Adipocyte (in vitro differentiated cells): Measurements from ENCODE around the gene TMPRSS9.
A peak's percentile ranks its signal among the peaks of the same experiment; 100 is the strongest.

ENCODE experiments used
- DNase-seq: peaks from one replicate; pipeline ENCODE4 v3.0.0-alpha.2; 2015; ENCODE audit warnings: low read depth
- H3K27me3 ChIP-seq: replicated peaks from 2 replicates; pipeline ENCODE4 v1.7.0; 2013; ENCODE audit warnings: mild to moderate bottlenecking, low read length, moderate library complexity; ENCODE audit not compliant: control insufficient read depth, insufficient read depth
- H3K36me3 ChIP-seq: 2 replicates; pipeline ENCODE4 v1.7.0; 2013; ENCODE audit warnings: low read length, mild to moderate bottlenecking, moderate library complexity; ENCODE audit not compliant: control insufficient read depth, insufficient read depth, severe bottlenecking
- H3K4me1 ChIP-seq: 2 replicates; pipeline ENCODE4 v1.7.0; 2013; ENCODE audit warnings: mild to moderate bottlenecking, low read length, moderate library complexity; ENCODE audit not compliant: control insufficient read depth, insufficient read depth
- H3K4me3 ChIP-seq: 2 replicates; pipeline ENCODE4 v1.7.0; 2013; ENCODE audit warnings: mild to moderate bottlenecking, low read length, moderate library complexity
- H3K9ac ChIP-seq: 2 replicates; pipeline ENCODE4 v1.7.0; 2013; ENCODE audit warnings: mild to moderate bottlenecking, low read length, moderate library complexity
- H3K9me3 ChIP-seq: 2 replicates; pipeline ENCODE4 v1.7.0; 2013; ENCODE audit warnings: mild to moderate bottlenecking, low read length, moderate library complexity; ENCODE audit not compliant: control insufficient read depth

The TMPRSS9 gene

DNA sequence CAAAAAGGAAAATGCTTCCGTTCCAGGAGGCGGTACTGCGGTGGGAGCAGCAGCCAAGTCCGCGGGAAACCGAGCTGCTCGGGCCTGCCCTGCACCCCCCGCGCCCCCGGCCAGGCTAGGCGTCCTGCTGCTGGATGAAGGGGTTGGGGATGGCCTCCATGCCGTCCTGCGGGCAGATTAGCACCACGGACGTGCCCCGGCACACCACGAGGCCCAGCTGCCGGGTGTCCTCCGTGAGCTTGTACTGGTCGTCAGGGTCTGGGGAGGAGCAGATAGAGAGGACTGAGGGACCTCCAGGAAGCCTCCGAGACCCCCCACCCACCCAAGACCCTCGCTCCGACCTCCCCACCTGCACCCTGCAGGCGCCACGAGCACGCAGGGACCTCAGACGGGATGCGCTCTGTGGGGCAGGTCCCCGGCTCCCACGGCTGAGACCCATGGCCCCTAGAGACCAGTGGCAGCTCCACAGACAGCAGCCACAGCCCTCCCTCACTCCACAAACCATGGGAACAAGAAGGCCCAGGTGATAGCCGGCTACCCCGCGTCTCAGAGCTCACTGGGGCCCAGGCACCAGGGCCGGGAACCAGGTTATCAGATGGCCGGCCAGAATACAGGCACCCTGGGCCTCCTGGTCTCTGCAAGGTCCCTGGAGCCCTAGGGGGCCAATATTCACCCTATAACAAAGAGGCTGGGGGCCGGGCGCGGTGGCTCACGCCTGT, 38.3 kb upstream of the TMPRSS9 start:
- H3K9ac ChIP-seq, result no peak overlapping the region
- no peaks in the 10 kb centered on the region for H3K4me1 ChIP-seq
- H3K27me3 ChIP-seq, result no peaks in the 10 kb centered on the region
- no peak overlapping the region for H3K4me3 ChIP-seq
- peaks cover 5% of the 10 kb centered on the region for H3K36me3 ChIP-seq
- no peak for DNase-seq
- H3K9me3 ChIP-seq, result no peaks in the 10 kb centered on the region

DNA sequence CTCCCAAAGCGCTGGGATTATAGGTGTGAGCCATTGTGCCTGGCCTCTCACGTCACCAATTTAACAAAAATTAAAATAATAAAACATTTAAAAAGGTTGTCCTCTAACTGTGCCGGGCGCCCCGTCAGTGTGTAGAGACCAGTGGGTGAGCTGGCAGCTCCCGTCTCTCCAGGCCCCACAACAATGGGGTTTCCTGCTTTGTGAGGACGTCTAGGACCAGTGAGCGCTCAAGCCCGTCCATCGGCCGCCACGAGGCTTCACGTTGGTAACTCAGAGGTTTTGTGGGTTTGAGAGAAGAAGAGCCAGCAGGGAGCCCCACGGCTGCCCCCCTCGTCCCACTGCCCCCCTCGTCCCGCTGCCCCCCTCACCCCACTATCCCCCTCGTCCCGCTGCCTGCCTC, 36.4 kb upstream of the TMPRSS9 start:
- DNase-seq, result no peak
- peaks cover 7% of the 10 kb centered on the region for H3K4me1 ChIP-seq

DNA sequence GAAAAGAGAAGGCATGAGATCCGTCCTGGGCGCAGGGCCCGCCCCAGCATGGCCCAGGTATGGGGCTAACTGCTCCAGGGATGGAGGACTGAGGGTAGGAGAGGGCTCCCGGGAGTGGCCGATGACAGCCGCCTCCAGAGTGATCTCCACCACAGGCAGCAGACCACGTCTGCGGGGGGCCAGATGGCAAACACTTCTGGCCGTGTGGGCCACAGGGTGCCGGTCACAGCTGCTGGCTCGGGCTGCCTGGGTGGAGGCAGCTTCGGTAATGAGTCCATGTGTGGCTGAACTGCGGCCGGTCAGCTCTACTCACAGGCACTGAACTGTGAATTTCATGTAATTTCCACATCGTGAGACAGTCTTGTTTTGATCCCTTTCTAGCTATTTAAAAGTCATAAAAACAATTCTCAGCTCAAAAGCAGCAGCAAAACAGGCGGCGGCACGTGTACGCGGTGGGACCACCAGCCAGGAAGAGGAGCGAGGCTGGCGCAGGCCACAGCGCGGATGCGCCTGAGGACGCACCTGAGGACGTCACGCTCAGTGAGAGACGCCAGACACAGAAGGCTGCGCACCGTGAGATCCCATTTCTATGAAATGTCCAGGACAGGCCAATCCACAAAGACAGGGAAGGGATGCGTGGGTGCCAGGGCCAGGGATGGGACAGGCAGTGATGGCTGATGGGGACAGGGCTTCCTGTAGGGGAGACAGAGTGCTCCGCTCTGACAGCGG, 35.7 kb upstream of the TMPRSS9 start:
- H3K36me3 ChIP-seq, result peaks cover 5% of the 10 kb centered on the region

More for the DNA sequence above, 36.4 kb upstream of the TMPRSS9 start:
- Histone ChIP-seq H3K4me3 (no peak overlapping the region), H3K27me3 (no peaks in the 10 kb centered on the region), H3K9ac (no peak overlapping the region), H3K9me3 (no peaks in the 10 kb centered on the region), H3K36me3 (peaks cover 5% of the 10 kb centered on the region)

DNA sequence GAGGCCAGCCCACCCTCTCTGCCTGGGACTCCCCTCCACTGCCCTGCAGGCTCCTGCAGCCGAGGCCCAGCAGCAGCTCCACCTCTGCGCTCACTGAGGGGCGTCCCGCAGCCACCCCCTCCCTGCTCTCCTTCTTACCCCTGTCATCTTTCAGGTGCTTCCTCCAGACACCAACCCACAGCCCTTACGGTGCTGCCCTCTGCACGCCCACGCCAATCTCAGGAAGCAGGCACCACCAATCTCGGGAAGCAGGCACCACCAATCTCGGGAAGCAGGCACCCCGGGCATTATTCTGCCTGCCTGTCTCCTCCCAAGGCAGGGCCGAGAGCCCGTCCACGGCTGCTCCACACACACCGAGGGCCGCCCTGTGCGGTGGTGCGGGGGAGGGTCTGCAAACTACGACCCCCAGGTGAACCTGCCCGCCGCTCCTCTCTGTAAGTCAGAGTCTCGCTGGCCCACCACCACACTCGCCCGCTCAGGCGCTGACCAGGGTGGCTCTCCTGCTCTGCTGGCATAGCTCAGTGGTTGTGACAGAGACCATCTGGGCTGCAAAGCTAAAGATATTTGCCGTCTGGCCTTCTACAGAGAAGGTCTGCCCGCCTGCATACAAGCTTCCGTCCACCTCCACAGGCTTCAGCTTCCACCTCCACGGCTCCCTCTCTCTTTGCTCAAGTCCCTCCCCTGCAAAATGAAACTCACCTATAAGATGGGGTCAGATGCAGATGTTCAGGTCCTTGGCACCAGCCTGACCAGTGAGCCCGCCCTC, 34.6 kb upstream of the TMPRSS9 start:
- H3K9me3 ChIP-seq, result no peaks in the 10 kb centered on the region
- H3K36me3 ChIP-seq, result peaks cover 5% of the 10 kb centered on the region
- H3K4me3 ChIP-seq, result no peak overlapping the region
- no peak for DNase-seq
- H3K9ac ChIP-seq, result no peak overlapping the region
- H3K4me1 ChIP-seq, result peaks cover 19% of the 10 kb centered on the region
- no peaks in the 10 kb centered on the region for H3K27me3 ChIP-seq

More for the DNA sequence above, 35.7 kb upstream of the TMPRSS9 start:
- Histone ChIP-seq H3K9me3 (no peaks in the 10 kb centered on the region), H3K4me3 (no peak overlapping the region), H3K4me1 (peaks cover 11% of the 10 kb centered on the region), H3K27me3 (no peaks in the 10 kb centered on the region), H3K9ac (no peak overlapping the region)
- DNase-seq, result no peak

DNA sequence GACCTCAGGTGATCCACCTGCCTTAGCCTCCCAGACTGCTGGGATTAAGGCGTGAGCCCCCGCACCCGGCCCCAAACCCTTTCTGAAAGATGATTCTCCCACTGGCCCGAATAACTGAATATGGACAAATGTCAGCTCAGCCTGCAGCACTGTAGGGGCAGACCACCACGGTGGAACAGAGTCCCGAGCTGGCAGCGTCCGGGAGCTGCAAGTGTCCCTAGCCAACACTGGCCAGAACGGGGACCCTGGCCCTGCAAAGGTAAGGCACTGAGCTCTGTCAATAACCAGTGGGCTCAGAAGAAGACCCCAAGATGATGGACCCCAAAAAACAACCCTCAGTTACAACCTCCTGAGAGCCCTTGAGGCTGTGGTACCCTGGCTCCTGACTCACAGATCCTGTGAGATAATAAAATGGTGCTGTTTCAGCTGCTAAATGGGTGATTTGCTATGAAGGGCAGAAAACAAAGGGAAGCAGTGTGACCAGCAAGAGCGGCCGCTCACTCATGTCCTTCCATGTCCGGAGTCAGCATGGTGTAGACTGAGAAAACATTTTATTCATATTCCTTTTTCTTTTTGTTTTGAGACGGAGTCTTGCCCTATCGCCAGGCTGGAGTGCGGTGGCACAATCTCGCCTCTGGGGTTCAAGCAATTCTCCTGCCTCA, 33.2 kb upstream of the TMPRSS9 start:
- Histone ChIP-seq H3K4me3 (peak overlapping the region; percentile 99), H3K9ac (peak overlapping the region; percentile 97), H3K9me3 (no peaks in the 10 kb centered on the region), H3K36me3 (peaks cover 5% of the 10 kb centered on the region), H3K4me1 (peaks cover 23% of the 10 kb centered on the region), H3K27me3 (no peaks in the 10 kb centered on the region)
- DNase-seq, result no peak

DNA sequence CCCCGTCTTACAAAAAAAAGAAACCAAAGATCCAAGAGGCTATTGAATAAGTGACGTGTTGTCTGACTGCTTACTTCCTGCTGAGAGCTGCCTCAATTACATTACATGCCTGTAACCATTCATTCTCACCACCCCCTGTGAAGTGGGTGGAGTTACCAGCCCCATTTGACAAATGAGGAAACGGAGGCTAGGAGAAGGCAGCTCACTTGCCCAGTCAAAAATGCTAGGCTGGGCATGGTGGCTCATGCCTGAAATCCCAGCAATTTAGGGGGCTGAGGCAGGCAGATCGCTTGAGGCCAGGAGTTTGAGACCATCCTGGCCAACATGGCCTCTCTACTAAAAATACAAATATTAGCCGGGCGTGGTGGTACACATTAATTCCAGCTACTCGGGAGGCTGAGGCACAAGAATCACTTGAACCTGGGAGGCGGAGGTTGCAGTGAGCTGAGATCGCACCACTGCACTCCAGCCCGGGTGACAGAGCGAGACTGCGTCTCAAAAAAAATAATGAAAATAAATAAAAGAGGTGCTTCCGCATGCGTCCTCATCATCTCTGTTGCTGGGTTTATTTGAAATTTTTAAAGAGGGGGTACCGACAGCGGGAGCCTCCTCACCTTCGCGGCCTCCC, 32.2 kb upstream of the TMPRSS9 start:
- no peaks in the 10 kb centered on the region for H3K9me3 ChIP-seq
- peaks cover 28% of the 10 kb centered on the region for H3K4me1 ChIP-seq
- H3K36me3 ChIP-seq, result peaks cover 5% of the 10 kb centered on the region
- H3K27me3 ChIP-seq, result no peaks in the 10 kb centered on the region
- peak overlapping the region; percentile 97 for H3K9ac ChIP-seq
- peak overlapping the region; percentile 99 for H3K4me3 ChIP-seq
- peak; percentile 82 for DNase-seq

DNA sequence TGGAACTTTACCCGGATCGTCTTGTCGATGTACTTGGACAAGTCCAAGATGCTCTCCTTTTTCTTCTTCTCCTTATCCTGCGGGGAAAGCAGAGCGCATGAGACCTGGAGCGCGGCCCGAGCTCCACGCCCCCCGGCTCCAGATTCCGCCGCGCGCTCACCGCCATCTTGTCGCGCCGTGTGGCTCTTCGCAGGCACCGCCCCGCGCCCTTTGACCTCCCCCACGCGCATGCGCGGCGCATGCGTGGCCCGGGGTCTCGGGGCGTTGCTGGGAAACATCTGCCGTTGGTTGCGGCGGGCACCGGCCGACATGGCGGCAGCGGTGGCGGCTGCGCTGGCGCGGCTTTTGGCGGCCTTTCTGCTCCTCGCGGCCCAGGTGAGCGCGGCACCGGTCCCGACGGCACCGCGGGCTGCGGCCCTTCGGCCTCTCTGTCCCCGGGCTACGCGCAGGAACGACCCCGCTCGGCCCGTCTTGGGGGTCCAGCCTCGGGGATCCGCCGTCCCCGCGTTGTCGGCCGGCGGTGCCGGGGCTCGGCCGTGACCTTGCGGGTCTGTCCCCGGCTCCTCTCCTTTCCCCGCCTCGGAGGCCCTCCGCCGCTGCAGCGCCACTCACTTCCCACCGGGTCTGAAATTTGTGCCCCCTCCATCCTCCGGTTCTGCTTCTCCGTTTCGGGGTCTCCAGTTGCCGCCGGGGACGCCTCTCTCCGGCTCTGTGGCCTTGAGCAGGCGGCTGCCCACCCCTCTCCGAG, 31.5 kb upstream of the TMPRSS9 start, which contains the start of the genes LSM7 and SPPL2B:
TSS of gene LSM7 (minus strand) at position 186 of the 748 bp plus-strand sequence. CDS start at position 166, 20 bp downstream.
TSS of gene SPPL2B (plus strand) at position 284 of the 748 bp plus-strand sequence. CDS start at position 310, 26 bp downstream.
- Histone ChIP-seq H3K4me3 (peak within 1 kb of the TSS; percentile 99), H3K9ac (peak within 1 kb of the TSS; percentile 97), H3K27me3 (no peaks in the 10 kb centered on the region), H3K9me3 (no peaks in the 10 kb centered on the region), H3K36me3 (peaks cover 5% of the 10 kb centered on the region), H3K4me1 (peaks cover 28% of the 10 kb centered on the region)
- DNase-seq, result peak; percentile 97

DNA sequence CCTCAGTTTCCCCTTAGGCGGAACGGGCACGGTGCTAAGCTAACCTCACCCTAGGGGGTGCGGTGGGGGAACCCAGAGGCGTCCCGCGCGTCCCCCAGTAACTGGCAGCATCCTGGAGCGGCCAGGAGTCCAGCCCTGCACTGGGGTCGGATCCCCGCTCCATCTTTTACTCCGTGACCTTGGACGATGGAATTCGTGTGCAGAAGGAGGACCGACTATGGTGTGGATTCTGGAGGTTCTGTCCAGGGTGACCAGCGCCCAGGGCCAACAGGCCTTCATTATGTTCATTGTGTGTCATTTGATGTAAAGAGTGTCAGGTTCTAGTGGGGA, 31.0 kb upstream of the TMPRSS9 start:
- peaks cover 28% of the 10 kb centered on the region for H3K4me1 ChIP-seq

DNA sequence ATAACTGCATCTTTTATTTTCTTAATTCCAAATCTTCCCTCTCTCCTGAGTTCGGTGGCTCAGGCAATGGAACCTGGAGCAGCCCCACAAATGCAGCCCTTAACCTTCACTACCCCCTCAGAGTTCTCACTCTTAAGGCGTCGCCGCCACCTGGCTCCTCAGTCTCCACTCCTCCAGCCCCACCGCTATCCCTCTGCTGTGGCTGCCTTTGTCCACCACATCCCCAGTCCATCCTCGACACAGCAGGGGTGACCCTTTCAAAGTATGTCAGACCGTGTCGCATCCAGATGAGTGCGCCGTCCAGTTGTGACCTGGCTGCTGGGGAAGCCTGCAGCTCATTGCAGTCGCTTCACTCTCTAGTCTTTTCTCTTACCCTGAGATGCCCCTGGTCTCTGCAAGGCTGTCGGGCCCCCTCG, 30.6 kb upstream of the TMPRSS9 start:
- DNase-seq, result peak; percentile 3
- no peaks in the 10 kb centered on the region for H3K9me3 ChIP-seq
- H3K36me3 ChIP-seq, result peaks cover 5% of the 10 kb centered on the region
- peak overlapping the region; percentile 99 for H3K4me3 ChIP-seq
- H3K27me3 ChIP-seq, result no peaks in the 10 kb centered on the region
- peak overlapping the region; percentile 97 for H3K9ac ChIP-seq
- H3K4me1 ChIP-seq, result peaks cover 28% of the 10 kb centered on the region

More for the DNA sequence above, 31.0 kb upstream of the TMPRSS9 start:
- Histone ChIP-seq H3K9ac (peak overlapping the region; percentile 97), H3K36me3 (peaks cover 5% of the 10 kb centered on the region), H3K9me3 (no peaks in the 10 kb centered on the region), H3K4me3 (peak overlapping the region; percentile 99), H3K27me3 (no peaks in the 10 kb centered on the region)
- peak; percentile 26 for DNase-seq

DNA sequence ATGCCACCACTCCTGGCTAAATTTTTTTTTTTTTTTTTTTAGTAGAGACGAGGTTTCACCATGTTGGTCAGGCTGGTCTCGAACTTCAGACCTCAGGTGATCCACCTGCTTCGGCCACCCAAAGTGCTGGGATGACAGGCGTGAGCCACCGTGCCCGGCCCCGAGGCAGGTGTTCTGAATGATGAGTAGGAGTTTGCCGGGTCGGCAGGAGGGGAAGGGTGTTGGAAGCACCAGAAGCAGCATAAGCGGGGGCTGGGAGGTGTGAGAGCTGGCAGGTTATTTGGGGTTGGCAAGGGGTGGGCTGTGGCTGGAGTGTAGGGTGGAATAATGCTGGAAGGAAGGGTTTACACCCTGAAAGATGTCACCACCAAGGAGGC, 29.8 kb upstream of the TMPRSS9 start:
- Histone ChIP-seq H3K9ac (no peak overlapping the region), H3K36me3 (peaks cover 5% of the 10 kb centered on the region), H3K4me3 (no peak overlapping the region), H3K9me3 (no peaks in the 10 kb centered on the region), H3K4me1 (peaks cover 28% of the 10 kb centered on the region), H3K27me3 (no peaks in the 10 kb centered on the region)
- DNase-seq, result no peak
